Measurements from ENCODE around the gene ZBED6.
A peak's percentile ranks its signal among the peaks of the same experiment; 100 is the strongest.
"Not testable (repeated sequence)": the region's sequence is repeated elsewhere in the genome, so short reads cannot be mapped to it uniquely, and the experiment has no call there.

ZBED6 gene

DNA sequence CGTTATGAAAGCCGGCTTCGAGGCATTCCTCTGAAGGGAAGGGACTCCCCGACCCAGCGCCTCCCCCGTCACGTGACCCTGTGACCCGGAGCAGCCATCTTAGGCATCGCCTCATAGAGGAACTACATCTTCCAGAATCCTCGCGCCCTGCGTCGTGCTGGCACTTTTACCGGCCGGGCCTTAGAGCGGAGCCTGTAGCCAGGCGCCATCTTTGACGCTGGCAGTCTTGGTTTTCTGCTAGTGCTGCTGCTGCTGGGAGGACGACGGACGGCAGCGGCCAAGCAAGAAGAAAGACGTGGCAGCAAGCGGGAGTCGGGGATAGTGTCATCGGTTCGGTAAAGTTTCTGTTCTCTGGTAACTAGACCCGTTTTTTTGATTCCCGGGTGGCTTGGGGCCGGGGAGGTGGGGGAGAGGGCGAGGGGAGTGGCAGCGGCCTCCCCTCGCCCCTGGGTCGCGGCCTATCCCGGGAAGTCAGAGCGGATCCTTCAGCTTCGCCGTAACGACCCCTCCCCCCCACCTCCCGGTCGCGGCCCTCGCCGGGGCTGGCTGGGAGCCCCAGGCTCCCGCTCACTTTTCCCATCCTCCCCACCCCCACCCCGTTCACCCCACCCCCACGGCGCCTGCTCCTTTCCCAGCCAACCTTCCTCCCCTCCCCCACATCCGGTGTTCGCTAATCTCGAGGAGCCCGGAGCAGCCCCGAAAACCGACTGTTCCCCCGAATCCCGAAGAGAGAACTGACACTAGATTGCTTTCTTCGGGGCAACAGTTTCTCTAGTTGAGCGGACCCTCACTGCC is at the start of gene ZBED6, which contains the start of gene ZC3H11A:
TSS of gene ZBED6 (plus strand) at position 183 of the 795 bp plus-strand sequence. CDS start 1,900 bp downstream, outside the sequence.
TSS of gene ZC3H11A (plus strand) at position 183 of the 795 bp plus-strand sequence. CDS start 21,448 bp downstream, outside the sequence.
- H3K4me3 ChIP-seq (ENCODE audit: control insufficient read depth, low read depth, low read length) = peak within 1 kb of the TSS; percentile 74
- no peak for TF ChIP-seq CTCF (IDR thresholded peaks at IDR 0.05; ENCODE audit: control insufficient read depth, insufficient read depth, low read depth, low read length, missing control alignments)
- peak; percentile 92 for DNase-seq (ENCODE audit: low read depth)

DNA sequence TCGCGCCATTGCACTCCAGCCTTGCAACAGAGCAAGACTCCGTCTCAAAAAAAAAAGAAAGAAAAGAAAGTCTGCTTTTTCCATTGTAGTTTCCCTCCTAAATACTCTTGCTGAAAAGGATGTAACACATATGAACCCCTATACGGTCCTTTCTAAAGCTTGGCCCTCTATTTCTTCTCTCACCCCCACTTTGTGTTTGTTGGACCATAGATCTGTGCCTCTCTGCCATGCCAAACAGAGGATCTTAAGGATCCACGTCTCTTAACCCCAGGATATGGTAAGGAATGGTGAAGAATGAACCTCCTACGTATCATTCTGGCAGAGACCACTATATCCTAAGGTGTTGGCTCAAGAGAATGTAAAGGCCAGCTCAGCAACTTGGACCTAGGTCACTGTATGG is 49.1 kb upstream of the ZBED6 start:
- no peak for DNase-seq (ENCODE audit: low read depth)
- TF ChIP-seq CTCF (IDR thresholded peaks at IDR 0.05; ENCODE audit: control insufficient read depth, insufficient read depth, low read depth, low read length, missing control alignments) = no peak
- no peak overlapping the region for H3K4me3 ChIP-seq (ENCODE audit: control insufficient read depth, low read depth, low read length)

GRCh38 chr1:203751051-203751450 is 44.4 kb upstream of the ZBED6 start:
- no peak for DNase-seq (ENCODE audit: low read depth)
- H3K4me3 ChIP-seq (ENCODE audit: control insufficient read depth, low read depth, low read length) = no peak overlapping the region
- TF ChIP-seq CTCF (IDR thresholded peaks at IDR 0.05; ENCODE audit: control insufficient read depth, insufficient read depth, low read depth, low read length, missing control alignments) = no peak

DNA sequence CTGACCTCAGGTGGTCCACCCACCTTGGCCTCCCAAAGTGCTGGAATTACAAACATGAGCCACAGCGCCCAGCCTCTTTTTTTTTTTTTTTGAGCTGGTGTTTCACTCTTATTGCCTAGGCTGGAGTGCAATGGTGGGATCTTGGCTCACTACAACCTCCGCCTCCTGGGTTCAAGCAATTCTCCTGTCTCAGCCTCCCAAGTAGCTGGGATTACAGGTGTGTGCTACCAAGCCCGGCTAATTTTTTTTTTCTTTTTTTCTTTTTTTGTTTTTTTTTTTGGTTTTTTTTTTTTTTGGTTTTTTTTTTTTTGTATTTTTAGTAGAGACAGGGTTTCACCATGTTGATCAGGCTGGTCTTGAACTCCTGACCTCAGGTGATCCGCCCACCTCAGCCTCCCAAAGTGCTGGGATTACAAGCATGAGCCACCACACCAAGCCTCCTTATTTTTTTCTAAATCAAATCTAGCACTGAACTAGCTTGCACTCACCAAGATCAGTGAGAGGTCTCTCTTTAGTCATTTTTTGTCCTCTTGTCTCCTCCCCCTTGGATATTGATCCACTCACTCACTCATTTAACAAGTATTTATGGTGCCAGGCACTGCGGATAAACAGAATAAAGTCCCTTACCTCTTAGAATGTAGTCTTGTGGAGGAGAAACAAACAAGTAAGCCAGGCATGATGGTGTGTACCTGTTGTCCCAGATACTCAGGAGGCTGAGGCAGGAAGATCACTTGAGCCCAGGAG is 43.6 kb upstream of the ZBED6 start:
- not testable (repeated sequence) for DNase-seq (ENCODE audit: low read depth); H3K4me3 ChIP-seq (ENCODE audit: control insufficient read depth, low read depth, low read length)

GRCh38 chr1:203754455-203754864 is 41.0 kb upstream of the ZBED6 start:
- no peak overlapping the region for H3K4me3 ChIP-seq (ENCODE audit: control insufficient read depth, low read depth, low read length)
- TF ChIP-seq CTCF (IDR thresholded peaks at IDR 0.05; ENCODE audit: control insufficient read depth, insufficient read depth, low read depth, low read length, missing control alignments) = no peak
- DNase-seq (ENCODE audit: low read depth) = no peak

DNA sequence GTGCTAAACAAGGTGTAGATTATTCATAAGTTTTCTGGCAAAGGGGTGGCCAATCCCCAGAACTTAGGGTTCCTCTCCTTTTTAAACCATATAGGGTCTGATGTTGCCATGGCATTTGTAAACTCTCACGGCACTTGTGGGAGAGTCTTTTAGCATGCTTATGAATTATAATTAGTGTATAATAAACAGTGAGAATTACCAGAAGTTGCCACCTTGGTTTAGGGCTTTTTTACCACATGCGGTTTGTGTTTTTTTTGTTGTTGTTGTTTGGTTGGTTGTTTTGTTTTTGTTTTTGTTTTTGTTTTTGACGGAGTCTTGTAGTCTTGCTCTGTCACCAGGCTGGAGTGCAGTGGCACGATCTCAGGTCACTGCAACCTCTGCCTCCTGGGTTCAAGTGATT is 39.4 kb upstream of the ZBED6 start:
- H3K4me3 ChIP-seq (ENCODE audit: control insufficient read depth, low read depth, low read length) = no peak overlapping the region
- DNase-seq (ENCODE audit: low read depth) = no peak
- no peak for TF ChIP-seq CTCF (IDR thresholded peaks at IDR 0.05; ENCODE audit: control insufficient read depth, insufficient read depth, low read depth, low read length, missing control alignments)

GRCh38 chr1:203758749-203759148 is 36.7 kb upstream of the ZBED6 start:
- H3K4me3 ChIP-seq (ENCODE audit: control insufficient read depth, low read depth, low read length); DNase-seq (ENCODE audit: low read depth): not testable (repeated sequence)

All from AG09309 (cell line).